ENCODE results near the gene MATN3.

- peak; percentile 91 for TF ChIP-seq CTCF (conservative IDR thresholded peaks at IDR 0.05)
- TF ChIP-seq EZH2 (IDR thresholded peaks at IDR 0.05; ENCODE audit: low read depth) = no peak
Observed at GRCh38 chr2:19955544-19956422, 56.7 kb downstream of the MATN3 start.
